ENCODE data around the gene PIP5K1A.

DNA sequence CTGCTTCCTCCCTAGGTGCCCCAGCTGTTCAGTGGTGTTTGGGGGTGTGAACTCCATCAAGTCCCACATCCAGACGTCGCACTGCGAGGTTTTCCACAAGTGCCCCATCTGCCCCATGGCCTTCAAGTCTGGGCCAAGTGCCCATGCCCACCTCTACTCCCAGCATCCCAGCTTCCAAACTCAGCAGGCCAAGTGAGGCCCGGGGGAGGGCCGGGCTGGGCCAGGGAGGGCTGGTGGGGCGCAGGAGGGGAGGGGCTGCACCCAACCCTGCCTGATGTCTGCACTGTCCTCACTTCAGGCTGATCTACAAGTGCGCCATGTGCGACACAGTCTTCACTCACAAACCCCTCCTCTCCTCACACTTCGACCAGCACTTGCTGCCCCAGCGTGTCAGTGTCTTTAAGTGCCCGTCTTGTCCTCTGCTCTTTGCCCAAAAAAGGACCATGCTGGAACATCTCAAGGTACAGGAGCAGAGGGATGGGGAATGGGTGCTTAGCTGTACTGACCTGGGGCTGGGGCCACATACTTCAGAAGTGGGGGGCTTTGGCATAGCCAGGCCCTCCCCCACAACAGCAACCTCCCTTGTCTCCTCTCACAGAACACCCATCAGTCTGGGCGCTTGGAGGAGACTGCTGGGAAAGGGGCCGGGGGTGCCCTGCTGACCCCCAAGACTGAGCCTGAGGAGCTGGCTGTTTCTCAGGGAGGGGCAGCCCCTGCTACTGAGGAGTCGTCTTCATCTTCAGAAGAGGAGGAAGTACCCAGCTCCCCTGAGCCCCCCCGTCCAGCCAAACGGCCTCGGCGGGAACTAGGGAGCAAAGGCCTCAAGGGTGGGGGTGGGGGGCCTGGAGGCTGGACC lies 91.0 kb downstream of the PIP5K1A start:
- TF ChIP-seq NRF1 (conservative IDR thresholded peaks at IDR 0.05 in 1 of 2, IDR thresholded peaks at IDR 0.05 in 1 of 2), result no peak
- no peak for TF ChIP-seq PHB (CRISPR knock-in tag; IDR thresholded peaks at IDR 0.05)
- TF ChIP-seq MAZ (CRISPR knock-in tag; conservative IDR thresholded peaks at IDR 0.05 in 1 of 2, IDR thresholded peaks at IDR 0.05 in 1 of 2), result no peak
- TF ChIP-seq TEAD4 (IDR thresholded peaks at IDR 0.05; ENCODE audit: low read length), result no peak
- no peak for TF ChIP-seq TEAD4 (CRISPR knock-in tag; IDR thresholded peaks at IDR 0.05; ENCODE audit: borderline replicate concordance)
- no peak for TF ChIP-seq NR3C1 (CRISPR knock-in tag; IDR thresholded peaks at IDR 0.05)
- TF ChIP-seq, protein P1, sequence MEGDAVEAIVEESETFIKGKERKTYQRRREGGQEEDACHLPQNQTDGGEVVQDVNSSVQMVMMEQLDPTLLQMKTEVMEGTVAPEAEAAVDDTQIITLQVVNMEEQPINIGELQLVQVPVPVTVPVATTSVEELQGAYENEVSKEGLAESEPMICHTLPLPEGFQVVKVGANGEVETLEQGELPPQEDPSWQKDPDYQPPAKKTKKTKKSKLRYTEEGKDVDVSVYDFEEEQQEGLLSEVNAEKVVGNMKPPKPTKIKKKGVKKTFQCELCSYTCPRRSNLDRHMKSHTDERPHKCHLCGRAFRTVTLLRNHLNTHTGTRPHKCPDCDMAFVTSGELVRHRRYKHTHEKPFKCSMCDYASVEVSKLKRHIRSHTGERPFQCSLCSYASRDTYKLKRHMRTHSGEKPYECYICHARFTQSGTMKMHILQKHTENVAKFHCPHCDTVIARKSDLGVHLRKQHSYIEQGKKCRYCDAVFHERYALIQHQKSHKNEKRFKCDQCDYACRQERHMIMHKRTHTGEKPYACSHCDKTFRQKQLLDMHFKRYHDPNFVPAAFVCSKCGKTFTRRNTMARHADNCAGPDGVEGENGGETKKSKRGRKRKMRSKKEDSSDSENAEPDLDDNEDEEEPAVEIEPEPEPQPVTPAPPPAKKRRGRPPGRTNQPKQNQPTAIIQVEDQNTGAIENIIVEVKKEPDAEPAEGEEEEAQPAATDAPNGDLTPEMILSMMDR (IDR thresholded peaks at IDR 0.05 in 2 of 3, conservative IDR thresholded peaks at IDR 0.05 in 1 of 3; ENCODE audit: insufficient read depth in 2 of 3, low read depth in 1 of 3, low read length in 3 of 3), result no peak
- TF ChIP-seq, protein P2, sequence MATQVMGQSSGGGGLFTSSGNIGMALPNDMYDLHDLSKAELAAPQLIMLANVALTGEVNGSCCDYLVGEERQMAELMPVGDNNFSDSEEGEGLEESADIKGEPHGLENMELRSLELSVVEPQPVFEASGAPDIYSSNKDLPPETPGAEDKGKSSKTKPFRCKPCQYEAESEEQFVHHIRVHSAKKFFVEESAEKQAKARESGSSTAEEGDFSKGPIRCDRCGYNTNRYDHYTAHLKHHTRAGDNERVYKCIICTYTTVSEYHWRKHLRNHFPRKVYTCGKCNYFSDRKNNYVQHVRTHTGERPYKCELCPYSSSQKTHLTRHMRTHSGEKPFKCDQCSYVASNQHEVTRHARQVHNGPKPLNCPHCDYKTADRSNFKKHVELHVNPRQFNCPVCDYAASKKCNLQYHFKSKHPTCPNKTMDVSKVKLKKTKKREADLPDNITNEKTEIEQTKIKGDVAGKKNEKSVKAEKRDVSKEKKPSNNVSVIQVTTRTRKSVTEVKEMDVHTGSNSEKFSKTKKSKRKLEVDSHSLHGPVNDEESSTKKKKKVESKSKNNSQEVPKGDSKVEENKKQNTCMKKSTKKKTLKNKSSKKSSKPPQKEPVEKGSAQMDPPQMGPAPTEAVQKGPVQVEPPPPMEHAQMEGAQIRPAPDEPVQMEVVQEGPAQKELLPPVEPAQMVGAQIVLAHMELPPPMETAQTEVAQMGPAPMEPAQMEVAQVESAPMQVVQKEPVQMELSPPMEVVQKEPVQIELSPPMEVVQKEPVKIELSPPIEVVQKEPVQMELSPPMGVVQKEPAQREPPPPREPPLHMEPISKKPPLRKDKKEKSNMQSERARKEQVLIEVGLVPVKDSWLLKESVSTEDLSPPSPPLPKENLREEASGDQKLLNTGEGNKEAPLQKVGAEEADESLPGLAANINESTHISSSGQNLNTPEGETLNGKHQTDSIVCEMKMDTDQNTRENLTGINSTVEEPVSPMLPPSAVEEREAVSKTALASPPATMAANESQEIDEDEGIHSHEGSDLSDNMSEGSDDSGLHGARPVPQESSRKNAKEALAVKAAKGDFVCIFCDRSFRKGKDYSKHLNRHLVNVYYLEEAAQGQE (IDR thresholded peaks at IDR 0.05; ENCODE audit: borderline replicate concordance), result no peak
- TF ChIP-seq, protein P2 (CRISPR knock-in tag; IDR thresholded peaks at IDR 0.05; ENCODE audit: low read depth), result no peak

All from K562 (cell line).